NCI-H748 treated with DMSO at 0.1 percent for 48 hours (cell line): ENCODE data around the gene CRYAB.
A peak's percentile ranks its signal among the peaks of the same experiment; 100 is the strongest.
"Not testable (repeated sequence)": the region's sequence is repeated elsewhere in the genome, so short reads cannot be mapped to it uniquely, and the experiment has no call there.

ENCODE experiments used
- DNase-seq: peaks from one replicate; lab custom pipeline; 2025; lab: John Stamatoyannopoulos, UW

Gene CRYAB

GRCh38 chr11:111933176-111933575, 21.6 kb upstream of the CRYAB start:
- DNase-seq: not testable (repeated sequence)

- no peak for DNase-seq
These were observed 21.0 kb upstream of the CRYAB start for GRCh38 chr11:111932611-111932950.

DNA sequence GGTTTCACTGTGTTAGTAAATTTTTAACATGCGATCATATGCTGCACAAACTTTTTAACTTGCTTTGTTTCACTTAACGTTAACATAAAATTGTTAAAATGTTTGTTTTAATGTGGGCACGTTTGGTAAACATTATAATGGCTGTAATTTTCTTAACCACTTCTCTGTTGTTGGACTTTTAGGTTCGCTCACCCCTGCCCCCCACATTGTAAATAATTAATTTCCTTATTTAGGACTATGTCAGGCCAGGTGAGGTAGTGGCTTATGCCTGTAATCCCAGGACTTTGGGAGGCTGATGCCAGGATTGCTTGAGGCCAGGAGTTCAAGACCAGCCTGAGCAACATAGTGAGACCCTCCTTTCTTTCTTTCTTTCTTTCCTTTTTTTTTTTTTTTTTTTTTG, 18.9 kb upstream of the CRYAB start:
- no peak for DNase-seq

DNA sequence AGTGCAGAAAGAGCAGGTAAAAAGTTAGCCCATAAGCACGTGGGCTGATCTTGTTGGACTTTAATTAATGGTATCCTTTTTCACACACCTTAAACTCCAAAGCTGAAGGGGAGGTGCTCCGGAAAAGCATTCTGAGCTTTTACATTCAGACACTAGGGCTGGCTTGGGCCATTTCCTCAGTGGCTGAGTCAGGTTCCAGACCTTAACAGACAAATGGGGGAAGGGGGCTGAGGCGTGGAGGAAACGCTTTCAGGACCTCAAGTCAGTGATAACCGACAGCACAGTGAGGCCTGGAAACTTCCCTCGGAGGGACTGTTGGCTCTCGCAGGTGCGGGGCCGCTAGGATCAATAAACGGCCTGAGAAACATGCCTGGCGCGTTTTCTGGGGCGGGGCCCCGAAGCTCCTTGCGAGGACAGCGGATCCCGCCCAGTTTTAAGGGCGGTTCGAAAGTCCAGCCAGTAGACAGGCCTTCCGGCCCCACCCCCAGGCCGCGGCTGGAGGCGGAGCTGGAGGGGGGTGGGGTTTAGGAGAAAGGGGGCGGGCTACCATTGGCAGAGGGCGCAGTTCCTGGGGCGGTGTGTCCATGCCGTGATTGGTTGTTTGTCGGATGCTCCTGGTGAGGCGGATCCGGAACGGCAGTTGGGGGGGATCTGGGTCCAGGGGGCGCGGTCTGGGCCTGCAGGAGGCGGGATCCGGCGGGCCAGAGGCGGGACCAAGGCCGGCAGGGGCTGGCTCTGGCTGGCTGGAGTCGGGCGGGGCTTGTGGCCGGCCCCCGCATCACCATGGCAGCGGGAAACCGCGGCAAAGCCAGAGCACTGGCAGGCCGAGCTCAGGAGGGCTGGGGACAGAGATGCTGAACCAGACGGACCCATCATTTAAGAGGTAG, 15.2 kb upstream of the CRYAB start:
- peak; percentile 91 for DNase-seq

DNA sequence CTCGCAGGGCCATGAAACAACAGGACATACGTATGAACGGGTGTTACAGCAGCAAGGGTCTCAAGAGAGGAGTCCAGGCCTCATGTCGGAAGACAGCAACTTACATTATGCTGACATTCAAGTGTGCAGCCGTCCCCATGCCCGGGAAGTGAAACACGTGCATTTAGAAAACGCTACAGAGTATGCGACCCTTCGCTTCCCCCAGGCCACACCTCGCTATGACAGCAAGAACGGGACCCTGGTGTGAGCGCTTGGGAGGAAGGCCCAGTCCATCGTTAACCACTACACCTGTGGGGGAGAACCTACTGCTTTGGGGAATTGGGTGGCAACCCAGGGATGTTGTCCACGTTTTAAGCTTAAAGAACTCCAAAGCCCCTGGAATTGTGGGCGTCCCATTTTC, 14.4 kb upstream of the CRYAB start:
- no peak for DNase-seq

GRCh38 chr11:111923951-111924350, 12.4 kb upstream of the CRYAB start:
- DNase-seq: no peak

DNA sequence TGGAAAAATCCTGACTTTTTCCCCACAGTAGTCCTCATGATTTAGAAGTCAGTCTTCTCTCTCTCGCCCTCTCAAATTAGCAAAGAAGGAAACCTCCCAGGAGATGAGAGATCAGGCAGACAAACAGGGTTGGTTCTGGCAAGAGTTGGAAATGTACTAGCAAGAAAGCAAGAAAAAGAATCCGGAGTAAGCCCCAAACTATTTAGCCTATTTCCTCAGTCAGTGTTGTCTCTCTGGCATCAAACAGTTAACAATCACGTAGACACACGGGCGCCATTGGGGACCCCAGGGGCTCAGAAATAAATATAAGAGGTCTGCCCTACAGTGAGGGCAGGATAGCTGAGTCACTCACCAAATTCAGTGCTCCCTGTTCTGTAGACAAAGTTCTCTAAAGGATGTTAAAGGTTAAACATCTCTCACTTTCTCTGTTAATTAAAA, 11.8 kb upstream of the CRYAB start:
- DNase-seq: no peak

- DNase-seq: no peak
These were observed 11.2 kb upstream of the CRYAB start for GRCh38 chr11:111922803-111923202.

DNA sequence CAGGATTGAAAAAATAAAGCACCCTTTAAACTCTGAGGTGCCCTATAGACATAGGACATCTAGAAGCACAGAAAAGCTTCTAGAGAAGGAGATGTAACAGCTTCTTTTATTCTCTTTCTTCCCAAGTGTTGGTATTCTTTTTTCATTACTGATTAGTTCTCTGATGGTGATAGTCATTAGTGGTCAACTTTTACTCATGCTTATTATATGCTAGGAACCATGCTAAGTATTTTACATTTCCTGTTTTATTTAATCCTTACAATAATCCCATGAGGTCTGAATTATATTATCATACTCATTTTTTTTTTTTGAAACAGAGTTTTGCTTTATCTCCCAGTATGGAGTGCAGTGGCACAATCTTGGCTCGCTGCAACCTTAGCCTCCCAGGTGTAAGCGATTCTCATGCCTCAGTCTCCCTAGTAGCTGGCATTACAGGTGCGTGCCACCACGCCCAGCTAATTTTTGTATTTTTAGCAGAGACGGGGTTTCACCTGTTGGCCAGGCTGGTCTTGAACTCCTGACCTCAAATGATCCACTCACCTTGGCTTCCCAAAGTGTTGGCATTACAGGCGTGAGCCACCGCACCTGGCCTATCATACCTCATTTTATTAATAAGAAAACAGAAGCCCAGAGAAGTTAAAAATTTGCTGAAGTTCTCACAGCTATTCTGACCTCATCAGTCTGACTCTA, 10.1 kb upstream of the CRYAB start:
- DNase-seq: no peak

DNA sequence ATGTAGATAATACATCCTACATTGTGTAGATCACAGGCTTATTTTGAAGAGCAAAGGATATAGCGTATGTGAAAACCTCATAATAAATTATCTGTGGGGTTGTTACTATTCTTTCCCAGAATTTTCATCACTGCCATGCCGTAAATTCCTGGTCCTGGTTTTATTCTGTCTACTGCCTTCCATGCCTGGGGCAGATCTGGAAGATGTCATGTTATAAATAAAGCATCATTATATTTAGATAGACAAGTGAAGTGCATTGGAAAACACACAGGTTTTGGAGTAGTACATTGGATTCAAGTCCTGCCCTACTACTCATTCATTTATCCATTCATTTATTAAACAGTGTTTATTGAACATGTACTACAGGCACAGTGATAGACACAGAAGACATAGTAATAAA, 9.3 kb upstream of the CRYAB start:
- no peak for DNase-seq

- DNase-seq: peak; percentile 86
These were observed 7.1 kb upstream of the CRYAB start, which contains the start of gene C11orf52 for GRCh38 chr11:111918390-111919256. Gene C11orf52, plus strand, starts transcription at chr11:111918913. Its CDS starts 60 bp downstream, at chr11:111918973.

GRCh38 chr11:111917788-111918187, 6.2 kb upstream of the CRYAB start:
- DNase-seq: no peak

- DNase-seq: no peak
These were observed 5.7 kb upstream of the CRYAB start for GRCh38 chr11:111917312-111917711.

DNA sequence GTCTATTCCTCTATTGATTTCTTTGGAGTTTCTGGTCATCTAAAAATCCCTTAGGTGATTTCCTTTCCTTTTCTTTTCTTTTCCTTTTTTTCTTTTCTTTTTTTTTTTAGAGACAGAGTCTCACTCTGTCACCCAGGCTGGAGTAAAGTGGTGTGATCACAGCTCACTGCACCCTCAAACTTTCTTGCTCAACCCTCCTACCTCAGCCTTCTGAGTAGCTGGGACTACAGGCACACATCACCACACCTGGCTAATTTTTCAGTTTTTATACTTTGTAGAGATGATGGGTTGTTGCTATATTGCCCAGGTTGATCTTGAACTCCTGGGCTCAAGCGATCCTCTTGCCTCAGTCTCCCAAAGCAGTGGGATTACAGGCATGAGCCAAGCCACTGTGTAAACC, 5.2 kb upstream of the CRYAB start:
- DNase-seq: no peak

DNA sequence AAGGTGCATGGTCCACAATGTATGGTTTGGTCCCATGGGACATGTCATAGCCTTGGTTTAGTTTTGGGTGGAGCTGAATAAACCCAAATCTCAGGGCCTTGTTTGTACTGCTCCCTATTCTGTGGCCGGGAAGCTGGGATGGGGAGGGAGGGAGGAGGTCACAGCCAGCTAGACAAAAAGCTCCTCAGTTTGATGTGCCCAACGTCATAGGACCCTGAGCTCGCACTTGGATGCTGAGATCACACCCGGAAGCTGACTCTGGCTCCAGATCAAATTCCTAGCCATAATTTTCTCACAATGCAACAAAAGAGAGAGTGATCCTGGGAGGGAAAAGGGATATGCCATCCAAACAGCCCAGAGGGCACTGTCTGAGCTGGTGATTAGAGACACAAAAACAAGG, 2.4 kb upstream of the CRYAB start:
- no peak for DNase-seq

DNA sequence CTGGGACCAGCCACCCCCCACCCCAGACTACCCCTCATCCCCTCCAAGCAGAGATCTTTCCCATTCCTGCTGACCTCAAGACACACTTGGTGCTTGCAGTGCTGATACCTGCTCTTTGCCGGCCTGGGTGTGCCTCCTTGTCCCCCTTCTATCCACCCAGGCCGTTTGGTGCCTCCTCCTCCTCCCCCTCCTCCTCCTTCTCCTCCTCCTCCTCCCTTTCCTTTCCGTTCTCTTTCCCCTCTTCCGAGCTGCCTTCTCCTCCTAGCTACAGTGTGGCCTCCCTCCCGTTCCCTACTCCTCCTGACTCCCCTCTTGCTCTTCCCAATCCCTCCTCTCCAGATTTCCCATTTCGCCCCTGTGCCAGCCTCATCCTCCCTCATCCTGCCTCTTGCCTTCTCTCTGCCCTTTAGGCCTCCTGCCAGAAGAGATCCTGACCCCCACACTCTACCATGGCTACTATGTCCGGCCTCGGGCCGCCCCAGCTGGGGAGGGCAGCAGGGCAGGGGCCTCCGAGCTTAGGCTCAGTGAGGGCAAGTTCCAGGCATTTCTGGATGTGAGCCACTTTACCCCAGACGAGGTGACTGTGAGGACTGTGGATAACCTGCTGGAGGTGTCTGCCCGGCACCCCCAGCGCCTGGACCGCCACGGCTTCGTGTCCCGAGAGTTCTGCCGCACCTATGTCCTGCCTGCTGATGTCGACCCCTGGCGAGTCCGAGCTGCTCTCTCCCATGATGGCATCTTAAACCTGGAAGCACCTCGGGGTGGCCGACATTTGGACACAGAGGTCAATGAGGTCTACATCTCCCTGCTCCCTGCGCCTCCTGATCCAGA, 1.7 kb upstream of the CRYAB start:
- DNase-seq: no peak

DNA sequence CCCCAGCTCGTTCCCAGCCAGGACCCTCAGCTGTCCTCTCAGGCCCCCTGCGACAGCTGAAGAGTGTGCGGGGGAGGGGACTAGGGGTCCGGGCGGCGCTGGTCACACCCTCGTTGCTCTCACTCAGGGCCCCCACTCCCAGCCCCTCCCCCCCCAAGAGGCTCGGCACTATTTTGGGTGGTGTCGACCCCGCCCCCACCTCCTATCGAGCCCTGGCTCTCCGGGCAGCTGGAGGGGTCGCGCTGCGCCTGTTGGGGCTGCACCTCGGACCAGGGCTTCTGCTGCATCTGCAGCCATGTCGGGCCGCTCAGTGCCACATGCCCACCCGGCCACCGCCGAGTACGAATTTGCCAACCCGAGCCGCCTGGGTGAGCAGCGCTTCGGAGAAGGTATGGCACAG, 965 bp upstream of the CRYAB start, which contains the start of gene HSPB2:
TSS of gene HSPB2 (plus strand) at position 200 of the 400 bp plus-strand sequence. CDS start at position 296, 96 bp downstream.
- DNase-seq: no peak

DNA sequence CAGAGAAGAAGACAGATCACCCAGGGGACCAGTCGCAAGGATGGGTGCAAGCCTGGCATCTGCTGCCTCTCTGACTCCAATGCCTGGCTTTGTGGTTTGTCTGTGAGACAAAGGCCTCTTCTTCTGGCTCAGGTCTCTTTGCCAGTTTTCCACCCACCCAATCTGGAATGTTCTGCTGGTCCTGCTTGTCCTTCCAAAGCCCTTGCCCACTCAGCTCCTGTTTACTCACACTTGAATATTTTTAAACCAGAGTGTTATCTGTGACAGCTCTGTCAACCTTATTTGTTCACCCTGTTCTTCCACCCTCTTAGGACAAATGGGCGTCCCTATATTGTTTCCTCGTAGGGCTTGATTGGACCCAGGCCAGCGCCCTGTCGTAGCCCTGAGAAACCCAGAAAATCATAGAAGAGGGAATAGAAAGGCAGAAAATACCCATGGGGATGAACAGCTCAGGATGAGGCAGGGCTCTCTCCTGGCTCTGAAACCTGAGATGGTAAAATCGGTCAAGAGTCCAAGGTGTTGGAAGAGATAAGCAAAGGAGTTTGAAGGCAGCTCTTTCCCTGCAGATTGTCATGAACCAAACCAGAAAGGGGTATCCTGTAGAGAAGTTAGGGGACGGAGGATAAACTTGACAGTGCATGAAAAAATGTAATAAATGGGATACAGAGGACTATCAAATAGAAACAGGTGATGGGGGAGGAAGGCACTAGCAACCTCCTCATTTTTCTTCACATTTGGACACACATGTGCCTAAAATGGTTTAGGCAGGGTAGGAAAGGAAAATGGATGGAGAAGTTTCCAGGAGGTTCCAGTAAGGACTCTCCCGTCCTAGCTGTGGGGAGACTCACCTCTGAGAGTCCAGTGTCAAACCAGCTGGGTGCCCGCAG, 651 bp downstream of the CRYAB start:
- no peak for DNase-seq

DNA sequence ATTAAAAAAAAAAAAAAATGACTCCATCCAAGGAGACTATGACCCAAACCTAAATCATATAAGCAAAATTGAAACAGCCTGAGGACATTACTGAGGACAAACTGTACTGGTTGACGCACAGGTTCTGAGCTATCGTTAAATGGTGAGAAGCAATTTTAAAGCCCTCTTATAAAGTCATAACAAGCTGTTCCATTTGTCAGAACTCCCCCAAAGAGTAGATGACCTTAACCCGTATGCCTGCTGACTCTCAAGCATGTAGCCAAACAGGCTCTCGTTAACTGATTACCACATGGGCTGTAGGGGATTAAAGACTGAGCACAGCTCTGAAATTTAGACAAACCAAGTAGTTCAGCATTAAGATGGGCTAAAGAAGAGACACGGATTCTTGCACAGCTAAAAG, 2.2 kb downstream of the CRYAB start:
- no peak for DNase-seq

DNA sequence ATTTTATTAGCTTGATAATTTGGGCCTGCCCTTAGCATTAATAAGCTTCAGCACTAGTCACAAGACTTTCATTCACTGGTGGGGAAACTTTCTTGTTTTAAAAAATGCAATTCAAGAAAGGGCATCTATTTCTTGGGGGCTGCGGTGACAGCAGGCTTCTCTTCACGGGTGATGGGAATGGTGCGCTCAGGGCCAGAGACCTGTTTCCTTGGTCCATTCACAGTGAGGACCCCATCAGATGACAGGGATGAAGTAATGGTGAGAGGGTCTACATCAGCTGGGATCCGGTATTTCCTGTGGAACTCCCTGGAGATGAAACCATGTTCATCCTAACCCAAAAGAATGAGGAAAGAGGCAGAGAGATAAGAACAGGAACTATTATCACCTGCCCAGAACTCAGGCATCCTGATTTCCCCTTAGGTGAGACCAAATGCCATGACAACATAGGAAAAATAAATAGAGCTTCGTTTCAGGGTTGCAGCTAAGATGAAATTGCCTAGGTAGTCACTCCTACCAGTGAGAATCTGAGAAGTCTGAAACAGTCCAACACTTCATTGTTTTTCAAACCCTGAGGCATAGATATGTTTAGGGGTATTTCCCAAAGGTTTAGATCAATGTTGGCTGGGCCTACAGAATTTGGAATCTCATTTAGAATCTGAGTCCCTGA, 2.8 kb downstream of the CRYAB start:
- DNase-seq: no peak
